Measurements from ENCODE around the gene AGT. TPM values are rescaled to one million over a fixed set of nuclear protein-coding genes. Genes with fewer than 3 reads are reported as not detected.

AGT gene
- total and polyA plus RNA-seq, 3 experiments from 2014 or later, result not detected

- Mint-ChIP-seq H3K36me3 (no peaks in the 10 kb centered on the region), H3K9me3 (no peaks in the 10 kb centered on the region), H3K4me1 (peaks cover 5 to 8% (median 8%) of the 10 kb centered on the region in 3 donors), H3K27ac (no peak overlapping the region), H3K4me3 (no peak overlapping the region), H3K27me3 (peaks cover 7 to 26% of the 10 kb centered on the region in 2 donors)
- CTCF ChIA-PET, result no interaction called here
- Histone ChIP-seq H3K4me3 (ENCODE audit: low read length) (no peak overlapping the region), H3K4me1 (ENCODE audit: insufficient read depth, low read length) (no peaks in the 10 kb centered on the region), H3K36me3 (ENCODE audit: insufficient read depth, low read length) (no peaks in the 10 kb centered on the region), H3K27me3 (ENCODE audit: insufficient read depth, low read length, poor library complexity, severe bottlenecking) (no peaks in the 10 kb centered on the region), H3K27ac (ENCODE audit: low read depth, low read length) (no peak overlapping the region), H3K9me3 (ENCODE audit: low read length) (no peaks in the 10 kb centered on the region)
- DNase-seq, result no peak
- POLR2A ChIA-PET, result no interaction called here
These were observed 6.8 kb downstream of the AGT start for GRCh38 chr1:230706887-230707731.

DNA sequence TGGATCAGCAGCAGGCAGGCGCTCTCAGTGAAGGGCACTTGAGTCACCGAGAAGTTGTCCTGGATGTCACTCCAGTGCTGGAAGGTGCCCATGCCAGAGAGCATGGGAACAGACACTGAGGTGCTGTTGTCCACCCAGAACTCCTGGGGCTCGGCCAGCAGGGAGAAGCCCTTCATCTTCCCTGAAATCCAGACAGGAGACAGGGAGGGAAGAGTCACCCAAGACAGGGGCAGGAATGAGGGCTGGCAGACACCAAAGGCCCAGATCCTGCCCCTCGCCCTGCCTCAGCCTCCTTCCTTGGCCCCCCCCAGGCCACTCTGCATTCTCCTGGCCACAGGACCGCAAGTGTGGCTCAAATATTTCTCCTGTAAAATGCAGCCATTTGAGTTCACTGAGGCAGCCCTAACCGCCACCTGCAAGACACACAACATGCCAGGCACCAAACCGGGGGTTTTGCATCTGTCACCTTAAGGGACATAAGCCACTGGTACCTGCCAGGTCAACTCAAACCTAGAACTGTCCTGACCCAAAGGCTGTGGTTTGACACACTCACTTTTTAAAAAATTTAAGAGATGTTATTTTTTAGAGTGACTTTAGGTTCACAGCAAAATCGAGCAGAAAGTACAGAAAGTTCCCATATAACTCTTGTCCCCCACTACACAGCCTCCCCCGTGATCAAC, 7.8 kb downstream of the AGT start:
- H3K36me3 Mint-ChIP-seq, result no peaks in the 10 kb centered on the region
- peak overlapping the region in 1 of 8 donors; percentile 33 for H3K27ac Mint-ChIP-seq
- POLR2A ChIA-PET, result no interaction called here
- no peaks in the 10 kb centered on the region for H3K27me3 ChIP-seq (ENCODE audit: insufficient read depth, low read length, poor library complexity, severe bottlenecking)
- no peak overlapping the region for H3K4me3 ChIP-seq (ENCODE audit: low read length)
- CTCF ChIA-PET, result no interaction called here
- DNase-seq, result no peak
- peaks cover 5 to 8% (median 8%) of the 10 kb centered on the region in 3 donors for H3K4me1 Mint-ChIP-seq
- H3K4me3 Mint-ChIP-seq, result no peak overlapping the region
- H3K27ac ChIP-seq (ENCODE audit: low read depth, low read length), result no peak overlapping the region
- no peaks in the 10 kb centered on the region for H3K4me1 ChIP-seq (ENCODE audit: insufficient read depth, low read length)
- no peaks in the 10 kb centered on the region for H3K9me3 ChIP-seq (ENCODE audit: low read length)
- H3K9me3 Mint-ChIP-seq, result no peaks in the 10 kb centered on the region
- no peaks in the 10 kb centered on the region for H3K36me3 ChIP-seq (ENCODE audit: insufficient read depth, low read length)
- peaks cover 10 to 26% of the 10 kb centered on the region in 2 donors for H3K27me3 Mint-ChIP-seq

DNA sequence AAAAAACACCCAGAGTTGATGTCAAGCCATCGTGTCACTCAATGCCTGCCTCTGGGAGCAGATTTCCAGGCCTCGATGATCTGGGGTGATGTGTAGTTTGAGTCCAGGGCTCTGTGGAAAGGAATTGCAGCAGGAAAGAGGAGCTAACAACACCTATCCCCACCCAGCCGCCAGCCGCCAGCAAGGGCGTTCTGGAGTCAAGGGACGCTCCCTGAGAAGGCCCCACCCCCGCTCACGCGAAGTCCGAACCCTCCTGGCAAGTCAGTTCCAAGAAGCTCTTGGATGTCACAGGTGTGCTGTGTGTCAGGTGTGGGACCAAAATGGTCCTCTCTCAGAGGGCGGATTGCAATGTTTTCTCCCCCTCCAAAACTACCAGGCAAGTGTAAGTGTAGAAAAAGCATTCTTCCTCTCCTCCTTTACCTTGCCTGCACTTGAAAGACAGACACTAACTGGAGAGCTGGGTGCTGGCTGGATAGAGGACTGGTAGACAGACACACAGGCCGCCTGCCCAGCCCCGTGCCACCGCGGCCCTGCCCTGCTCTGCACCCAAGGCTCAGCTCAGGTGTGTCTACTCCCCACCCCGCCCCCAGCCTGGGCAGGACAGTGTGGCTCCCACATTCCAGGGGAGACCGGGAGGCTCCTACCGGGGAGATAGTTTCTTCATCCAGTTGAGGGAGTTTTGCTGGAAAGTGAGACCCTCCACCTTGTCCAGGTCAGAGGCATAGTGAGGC, 8.5 kb downstream of the AGT start:
- ChIA-PET CTCF (no interaction called here), POLR2A (no interaction called here)
- H3K9me3 ChIP-seq (ENCODE audit: low read length), result no peaks in the 10 kb centered on the region
- H3K36me3 ChIP-seq (ENCODE audit: insufficient read depth, low read length), result no peaks in the 10 kb centered on the region
- peaks cover 5 to 8% (median 8%) of the 10 kb centered on the region in 3 donors for H3K4me1 Mint-ChIP-seq
- no peaks in the 10 kb centered on the region for H3K27me3 ChIP-seq (ENCODE audit: insufficient read depth, low read length, poor library complexity, severe bottlenecking)
- no peaks in the 10 kb centered on the region for H3K9me3 Mint-ChIP-seq
- no peak overlapping the region for H3K4me3 ChIP-seq (ENCODE audit: low read length)
- H3K27ac Mint-ChIP-seq, result no peak overlapping the region
- H3K27ac ChIP-seq (ENCODE audit: low read depth, low read length), result no peak overlapping the region
- peaks cover 10 to 26% of the 10 kb centered on the region in 2 donors for H3K27me3 Mint-ChIP-seq
- H3K4me3 Mint-ChIP-seq, result no peak overlapping the region
- DNase-seq, result no peak
- H3K36me3 Mint-ChIP-seq, result no peaks in the 10 kb centered on the region
- no peaks in the 10 kb centered on the region for H3K4me1 ChIP-seq (ENCODE audit: insufficient read depth, low read length)

DNA sequence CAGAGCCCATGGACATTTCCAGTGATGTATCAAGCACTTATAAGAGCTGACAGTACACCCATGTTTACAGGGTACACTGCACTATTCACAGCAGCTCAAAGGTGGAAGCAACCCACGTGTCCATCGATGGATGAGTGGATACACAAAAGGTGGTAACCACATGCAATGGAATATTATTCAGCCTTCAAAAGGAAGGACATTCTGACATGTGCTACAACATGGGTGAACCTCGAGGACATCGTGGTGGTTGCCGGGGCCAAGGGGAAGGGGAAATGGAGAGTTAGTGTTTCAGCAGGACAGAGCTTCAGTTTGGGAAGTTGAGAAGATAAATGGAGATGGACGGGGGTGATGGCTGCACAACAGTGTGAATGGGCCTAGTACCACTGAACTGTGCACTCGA, 9.1 kb downstream of the AGT start:
- Mint-ChIP-seq H3K9me3 (no peaks in the 10 kb centered on the region), H3K27me3 (peaks cover 10 to 26% of the 10 kb centered on the region in 2 donors), H3K4me3 (no peak overlapping the region), H3K36me3 (no peaks in the 10 kb centered on the region), H3K27ac (no peak overlapping the region), H3K4me1 (peaks cover 5 to 8% (median 8%) of the 10 kb centered on the region in 3 donors)
- ChIA-PET POLR2A (no interaction called here), CTCF (no interaction called here)
- Histone ChIP-seq H3K9me3 (ENCODE audit: low read length) (no peaks in the 10 kb centered on the region), H3K27me3 (ENCODE audit: insufficient read depth, low read length, poor library complexity, severe bottlenecking) (no peaks in the 10 kb centered on the region), H3K4me3 (ENCODE audit: low read length) (no peak overlapping the region), H3K36me3 (ENCODE audit: insufficient read depth, low read length) (no peaks in the 10 kb centered on the region), H3K4me1 (ENCODE audit: insufficient read depth, low read length) (no peaks in the 10 kb centered on the region), H3K27ac (ENCODE audit: low read depth, low read length) (no peak overlapping the region)
- DNase-seq, result no peak

DNA sequence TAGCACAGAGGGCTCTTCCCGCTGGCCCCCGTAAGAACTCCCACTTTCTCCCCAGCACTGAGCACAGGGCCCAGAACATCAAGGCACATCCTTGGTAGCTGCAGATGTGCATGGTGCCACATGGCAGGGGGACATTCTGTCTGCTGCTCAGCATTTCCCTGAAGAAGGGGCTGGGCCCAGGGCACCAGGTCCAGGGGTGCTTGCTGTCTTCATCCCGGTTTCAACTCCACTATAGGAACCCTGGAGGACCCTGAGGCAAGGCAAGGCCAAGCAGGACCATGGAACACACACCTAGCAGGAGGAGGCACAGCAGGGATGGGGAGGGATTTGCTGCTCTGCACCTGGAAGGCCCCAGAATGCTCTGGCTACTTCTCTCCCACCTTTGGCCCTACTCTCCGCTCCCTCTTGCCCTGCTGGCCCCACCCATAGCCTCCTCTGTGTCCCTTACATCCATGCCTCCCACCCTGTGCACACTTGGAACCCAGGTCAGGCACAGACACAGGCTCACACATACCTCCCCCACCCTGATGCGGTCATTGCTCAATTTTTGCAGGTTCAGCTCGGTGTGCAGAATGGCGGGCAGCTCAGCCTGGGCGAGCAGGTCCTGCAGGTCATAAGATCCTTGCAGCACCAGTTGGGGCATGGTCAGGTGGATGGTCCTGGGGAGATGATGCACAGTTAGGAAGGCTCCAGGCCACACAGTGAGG, 10.1 kb downstream of the AGT start:
- Histone ChIP-seq H3K4me3 (ENCODE audit: low read length) (no peak overlapping the region), H3K27me3 (ENCODE audit: insufficient read depth, low read length, poor library complexity, severe bottlenecking) (no peaks in the 10 kb centered on the region), H3K27ac (ENCODE audit: low read depth, low read length) (no peak overlapping the region), H3K36me3 (ENCODE audit: insufficient read depth, low read length) (no peaks in the 10 kb centered on the region), H3K4me1 (ENCODE audit: insufficient read depth, low read length) (no peaks in the 10 kb centered on the region), H3K9me3 (ENCODE audit: low read length) (no peaks in the 10 kb centered on the region)
- ChIA-PET CTCF (no interaction called here), POLR2A (no interaction called here)
- no peaks in the 10 kb centered on the region for H3K9me3 Mint-ChIP-seq
- DNase-seq, result no peak
- H3K36me3 Mint-ChIP-seq, result no peaks in the 10 kb centered on the region
- H3K4me3 Mint-ChIP-seq, result no peak overlapping the region
- H3K4me1 Mint-ChIP-seq, result peaks cover 5 to 8% (median 8%) of the 10 kb centered on the region in 3 donors
- no peak overlapping the region for H3K27ac Mint-ChIP-seq
- H3K27me3 Mint-ChIP-seq, result peaks cover 10 to 26% of the 10 kb centered on the region in 2 donors

GRCh38 chr1:230702934-230703678, 10.8 kb downstream of the AGT start:
- Mint-ChIP-seq H3K4me1 (peaks cover 2 to 6% (median 6%) of the 10 kb centered on the region in 3 donors), H3K4me3 (no peak overlapping the region), H3K27ac (no peak overlapping the region), H3K36me3 (no peaks in the 10 kb centered on the region), H3K9me3 (no peaks in the 10 kb centered on the region), H3K27me3 (peaks cover 8 to 21% of the 10 kb centered on the region in 2 donors)
- Histone ChIP-seq H3K9me3 (ENCODE audit: low read length) (no peaks in the 10 kb centered on the region), H3K4me1 (ENCODE audit: insufficient read depth, low read length) (no peaks in the 10 kb centered on the region), H3K4me3 (ENCODE audit: low read length) (no peak overlapping the region), H3K27me3 (ENCODE audit: insufficient read depth, low read length, poor library complexity, severe bottlenecking) (peaks cover 3% of the 10 kb centered on the region), H3K36me3 (ENCODE audit: insufficient read depth, low read length) (no peaks in the 10 kb centered on the region), H3K27ac (ENCODE audit: low read depth, low read length) (no peak overlapping the region)
- CTCF ChIA-PET, result no interaction called here
- POLR2A ChIA-PET, result no interaction called here
- no peak for DNase-seq

DNA sequence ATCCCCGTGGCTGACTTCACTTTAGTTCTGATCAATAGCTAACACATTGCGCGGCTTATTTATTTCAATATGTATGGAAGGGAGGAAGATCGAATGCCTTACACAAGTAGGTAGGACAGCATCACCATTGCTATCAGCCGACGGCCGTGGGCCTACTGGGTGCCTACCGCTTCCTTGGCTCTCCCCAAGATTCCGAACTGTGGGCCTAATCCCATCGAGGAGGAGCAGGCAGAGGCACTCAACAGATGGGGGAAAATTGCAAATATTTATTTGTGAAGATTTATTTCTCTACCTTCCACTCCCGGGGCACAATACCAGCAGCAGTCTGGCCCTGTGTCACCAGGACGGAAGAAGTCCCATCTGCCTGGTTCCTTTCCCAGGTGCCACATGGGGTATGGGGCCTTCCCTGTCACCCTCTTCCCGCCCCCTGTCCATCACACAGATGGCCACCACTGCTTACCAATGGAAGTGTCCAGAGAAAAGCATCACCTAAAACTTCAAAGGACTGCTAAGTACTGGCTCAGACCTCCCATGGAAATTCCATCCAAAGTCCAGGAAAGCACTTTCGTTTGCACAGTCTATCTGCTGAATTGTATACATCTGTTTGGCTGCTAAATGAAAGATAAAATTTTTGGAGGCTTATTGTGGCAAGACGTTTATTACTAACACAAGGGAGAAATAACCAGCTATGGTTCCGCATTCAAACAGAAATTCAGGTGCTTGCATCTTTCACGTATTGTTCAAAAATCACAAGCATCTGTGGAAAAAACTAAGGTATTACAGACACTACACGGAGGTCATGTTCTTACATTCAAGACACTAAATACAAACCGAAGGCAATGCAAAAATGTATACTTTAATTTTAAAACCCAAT, 11.8 kb downstream of the AGT start:
- DNase-seq, result no peak
- H3K4me1 ChIP-seq (ENCODE audit: insufficient read depth, low read length), result no peaks in the 10 kb centered on the region
- H3K27ac Mint-ChIP-seq, result no peak overlapping the region
- no peak overlapping the region for H3K27ac ChIP-seq (ENCODE audit: low read depth, low read length)
- ChIA-PET POLR2A (no interaction called here), CTCF (no interaction called here)
- peaks cover 3% of the 10 kb centered on the region for H3K27me3 ChIP-seq (ENCODE audit: insufficient read depth, low read length, poor library complexity, severe bottlenecking)
- H3K4me3 ChIP-seq (ENCODE audit: low read length), result no peak overlapping the region
- H3K4me3 Mint-ChIP-seq, result no peak overlapping the region
- H3K36me3 ChIP-seq (ENCODE audit: insufficient read depth, low read length), result no peaks in the 10 kb centered on the region
- no peaks in the 10 kb centered on the region for H3K4me1 Mint-ChIP-seq
- no peaks in the 10 kb centered on the region for H3K9me3 ChIP-seq (ENCODE audit: low read length)
- H3K9me3 Mint-ChIP-seq, result no peaks in the 10 kb centered on the region
- peaks cover 7 to 15% of the 10 kb centered on the region in 2 donors for H3K27me3 Mint-ChIP-seq
- H3K36me3 Mint-ChIP-seq, result no peaks in the 10 kb centered on the region

All from CD8-positive, alpha-beta memory T cell (primary cell).